Brain microvascular endothelial cell (primary cell): ENCODE results near the gene PRMT1.

Source experiments
- DNase-seq: peaks from one replicate; pipeline ENCODE4 v3.0.0-alpha.2; 2020
- H3K27ac ChIP-seq: fragments of 250-450 bp; sonication (Bioruptor Pico); 2 replicates; pipeline ENCODE4 v1.5.1; 2020; ENCODE audit warnings: mild to moderate bottlenecking, moderate library complexity
- H3K27me3 ChIP-seq: fragments of 250-450 bp; sonication (Bioruptor Pico); replicated peaks from 2 replicates; pipeline ENCODE4 v1.5.1; 2020; ENCODE audit warnings: mild to moderate bottlenecking
- H3K36me3 ChIP-seq: fragments of 250-450 bp; sonication (Bioruptor Pico); replicated peaks from 2 replicates; pipeline ENCODE4 v1.5.1; 2020; ENCODE audit warnings: mild to moderate bottlenecking
- H3K4me3 ChIP-seq: 2 replicates; pipeline ENCODE4 v1.5.1; 2011; ENCODE audit warnings: low read depth, mild to moderate bottlenecking, control low read depth, low read length, moderate library complexity
- CTCF ChIP-seq: IDR thresholded peaks from 2 replicates; pipeline ENCODE4 v1.5.1; 2011; ENCODE audit warnings: low read depth, mild to moderate bottlenecking, moderate library complexity, low read length, control low read depth, inconsistent platforms; ENCODE audit errors: missing control alignments
- in situ Hi-C: cut with HindIII; loops from 2 replicates; pipeline ENCODE4 v1.10.0; 2017; ENCODE audit warnings: low sequenced_read_pairs, low pct_ligation_motif_present

Gene PRMT1

GRCh38 chr19:49700563-49700962 is 23.5 kb downstream of the PRMT1 start:
- H3K27ac ChIP-seq: no peak overlapping the region
- H3K4me3 ChIP-seq: no peak overlapping the region
- DNase-seq: no peak
- TF ChIP-seq CTCF: no peak
- in situ Hi-C loops: no loop called here
- H3K27me3 ChIP-seq: no peaks in the 10 kb centered on the region
- no peaks in the 10 kb centered on the region for H3K36me3 ChIP-seq

- Histone ChIP-seq H3K36me3 (no peaks in the 10 kb centered on the region), H3K27me3 (no peaks in the 10 kb centered on the region), H3K27ac (no peak overlapping the region), H3K4me3 (no peak overlapping the region)
- in situ Hi-C loops: no loop called here
- DNase-seq: no peak
- TF ChIP-seq CTCF: no peak
These were observed 24.3 kb downstream of the PRMT1 start for GRCh38 chr19:49701271-49701786.

GRCh38 chr19:49704888-49705642 is 28.0 kb downstream of the PRMT1 start:
- DNase-seq: no peak
- Histone ChIP-seq H3K4me3 (no peak overlapping the region), H3K27me3 (no peaks in the 10 kb centered on the region), H3K36me3 (no peaks in the 10 kb centered on the region), H3K27ac (no peak overlapping the region)
- in situ Hi-C loops: no loop called here
- no peak for TF ChIP-seq CTCF

GRCh38 chr19:49705919-49706318 is 28.8 kb downstream of the PRMT1 start:
- H3K4me3 ChIP-seq: no peak overlapping the region
- H3K36me3 ChIP-seq: no peaks in the 10 kb centered on the region
- no peak for DNase-seq
- no peaks in the 10 kb centered on the region for H3K27me3 ChIP-seq
- in situ Hi-C loops: no loop called here
- TF ChIP-seq CTCF: no peak
- H3K27ac ChIP-seq: no peak overlapping the region

- Histone ChIP-seq H3K4me3 (no peak overlapping the region), H3K36me3 (no peaks in the 10 kb centered on the region), H3K27me3 (no peaks in the 10 kb centered on the region), H3K27ac (no peak overlapping the region)
- in situ Hi-C loops: no loop called here
- DNase-seq: no peak
- TF ChIP-seq CTCF: no peak
These were observed 33.4 kb downstream of the PRMT1 start for GRCh38 chr19:49710372-49710951.

- no peaks in the 10 kb centered on the region for H3K27me3 ChIP-seq
- no peak overlapping the region for H3K27ac ChIP-seq
- in situ Hi-C loops: no loop called here
- H3K4me3 ChIP-seq: no peak overlapping the region
- DNase-seq: no peak
- H3K36me3 ChIP-seq: no peaks in the 10 kb centered on the region
- TF ChIP-seq CTCF: no peak
These were observed 35.4 kb downstream of the PRMT1 start for GRCh38 chr19:49712397-49712859.
